Fibroblast of pulmonary artery (primary cell): ENCODE data around the gene GJC2.

Experiments
- DNase-seq: peaks from one replicate; pipeline ENCODE4 v3.0.0-alpha.2; 2010; ENCODE audit warnings: low read depth
- H3K4me3 ChIP-seq: replicated peaks from 2 replicates; pipeline ENCODE4 v1.5.1; 2011; ENCODE audit warnings: low read depth, mild to moderate bottlenecking, control low read depth, low read length, moderate library complexity
- TF ChIP-seq, protein P1 (sequence below): IDR thresholded peaks from 2 replicates; pipeline ENCODE4 v1.5.1; 2011; ENCODE audit warnings: mild to moderate bottlenecking, control low read depth, low read length, inconsistent platforms; ENCODE audit errors: missing control alignments

The GJC2 gene

DNA sequence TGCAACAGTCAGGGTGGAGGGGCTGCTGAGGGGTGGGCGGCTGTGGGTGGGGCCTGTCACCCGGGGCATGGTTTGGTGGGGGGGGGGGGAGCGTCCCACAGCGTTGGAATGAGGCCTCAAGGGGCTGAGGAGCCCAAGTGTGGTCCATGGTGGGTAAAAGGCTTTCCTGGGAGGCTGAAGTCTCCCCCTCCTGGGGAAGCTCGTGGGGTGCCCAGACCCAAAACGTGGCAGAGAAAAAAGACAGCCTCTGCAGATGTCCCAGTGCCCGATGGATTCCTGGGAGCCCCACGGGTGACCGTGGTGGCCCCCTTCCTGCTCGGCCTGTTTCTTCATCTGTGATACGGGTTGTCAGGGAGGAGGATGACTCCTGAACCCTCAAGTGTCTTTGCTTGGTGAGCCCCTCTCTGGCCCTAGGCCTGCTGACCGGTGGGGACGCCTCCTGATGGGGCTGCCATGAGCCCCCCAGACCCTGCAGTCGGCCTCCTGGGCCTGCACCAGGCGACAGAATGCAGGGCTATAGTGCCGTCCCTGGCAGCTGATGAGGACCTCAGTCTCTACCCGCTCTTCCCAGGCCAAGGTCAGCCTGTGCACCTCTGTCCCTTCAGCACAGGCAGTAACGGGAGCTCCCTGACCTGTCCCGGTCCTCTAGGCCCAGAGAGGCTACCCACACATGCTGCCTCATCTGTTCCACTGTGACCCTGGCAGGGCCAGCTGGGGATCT is 59.3 kb downstream of the GJC2 start:
- no peak overlapping the region for H3K4me3 ChIP-seq
- TF ChIP-seq, protein P1, sequence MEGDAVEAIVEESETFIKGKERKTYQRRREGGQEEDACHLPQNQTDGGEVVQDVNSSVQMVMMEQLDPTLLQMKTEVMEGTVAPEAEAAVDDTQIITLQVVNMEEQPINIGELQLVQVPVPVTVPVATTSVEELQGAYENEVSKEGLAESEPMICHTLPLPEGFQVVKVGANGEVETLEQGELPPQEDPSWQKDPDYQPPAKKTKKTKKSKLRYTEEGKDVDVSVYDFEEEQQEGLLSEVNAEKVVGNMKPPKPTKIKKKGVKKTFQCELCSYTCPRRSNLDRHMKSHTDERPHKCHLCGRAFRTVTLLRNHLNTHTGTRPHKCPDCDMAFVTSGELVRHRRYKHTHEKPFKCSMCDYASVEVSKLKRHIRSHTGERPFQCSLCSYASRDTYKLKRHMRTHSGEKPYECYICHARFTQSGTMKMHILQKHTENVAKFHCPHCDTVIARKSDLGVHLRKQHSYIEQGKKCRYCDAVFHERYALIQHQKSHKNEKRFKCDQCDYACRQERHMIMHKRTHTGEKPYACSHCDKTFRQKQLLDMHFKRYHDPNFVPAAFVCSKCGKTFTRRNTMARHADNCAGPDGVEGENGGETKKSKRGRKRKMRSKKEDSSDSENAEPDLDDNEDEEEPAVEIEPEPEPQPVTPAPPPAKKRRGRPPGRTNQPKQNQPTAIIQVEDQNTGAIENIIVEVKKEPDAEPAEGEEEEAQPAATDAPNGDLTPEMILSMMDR = no peak
- no peak for DNase-seq
